Gastrocnemius medialis (tissue), 4 donors: Measurements from ENCODE around the gene ARMS2.

ENCODE experiments used
- CTCF ChIP-seq, 5 experiments: fragments of 450-650 bp in 3 of 5; fragments of 200-600 bp in 2 of 5; sonication (generic) in 2 of 5; IDR thresholded peaks in 4 of 5; conservative IDR thresholded peaks in 1 of 5; 1 replicate in 4 of 5; 2 replicates in 1 of 5; pipeline ENCODE4 v1.5.1; 2016 to 2019; ENCODE audit warnings: antibody characterized with exemption in 5 of 5, mild to moderate bottlenecking in 3 of 5, moderate library complexity in 3 of 5
- POLR2A ChIP-seq, 2 donors: fragments of 450-650 bp; IDR thresholded peaks; one replicate each; pipeline ENCODE4 v1.6.1; 2017; ENCODE audit warnings: antibody characterized with exemption in 2 of 2, mild to moderate bottlenecking in 2 of 2, moderate library complexity in 2 of 2

- TF ChIP-seq POLR2A (IDR thresholded peaks at IDR 0.05): no peak
- TF ChIP-seq CTCF (IDR thresholded peaks at IDR 0.05 in 4 of 5, conservative IDR thresholded peaks at IDR 0.05 in 1 of 5): no peak
These were observed 41.2 kb downstream of the ARMS2 start for GRCh38 chr10:122495406-122496340.
